Measurements from ENCODE around the gene ATP5F1B.

ATP5F1B gene

GRCh38 chr12:56604355-56604754 lies 41.4 kb downstream of the ATP5F1B start:
- Histone ChIP-seq H3K4me1 (no peaks in the 10 kb centered on the region), H3K27ac (no peak overlapping the region), H3K79me2 (no peaks in the 10 kb centered on the region), H2AFZ (no peak overlapping the region), H3K4me3 (ENCODE audit: low read depth, low read length) (no peak overlapping the region), H3K27me3 (ENCODE audit: control insufficient read depth, insufficient read depth, low read length) (no peaks in the 10 kb centered on the region), H3K36me3 (ENCODE audit: control insufficient read depth, insufficient read depth, low read length) (no peaks in the 10 kb centered on the region), H3K9me3 (ENCODE audit: control insufficient read depth, low read length) (no peaks in the 10 kb centered on the region), H3K4me2 (ENCODE audit: low read length) (no peak overlapping the region), H3K9ac (no peak overlapping the region)
- TF ChIP-seq CTCF (IDR thresholded peaks at IDR 0.05) = no peak

- Histone ChIP-seq H3K27me3 (ENCODE audit: control insufficient read depth, insufficient read depth, low read length) (no peaks in the 10 kb centered on the region), H3K27ac (no peak overlapping the region), H2AFZ (no peak overlapping the region), H3K4me2 (ENCODE audit: low read length) (no peak overlapping the region), H3K79me2 (no peaks in the 10 kb centered on the region), H3K9me3 (ENCODE audit: control insufficient read depth, low read length) (no peaks in the 10 kb centered on the region), H3K36me3 (ENCODE audit: control insufficient read depth, insufficient read depth, low read length) (no peaks in the 10 kb centered on the region), H3K4me3 (ENCODE audit: low read depth, low read length) (no peak overlapping the region), H3K9ac (no peak overlapping the region), H3K4me1 (no peaks in the 10 kb centered on the region)
- TF ChIP-seq CTCF (IDR thresholded peaks at IDR 0.05) = no peak
These were observed 43.5 kb downstream of the ATP5F1B start for GRCh38 chr12:56602239-56602638.

GRCh38 chr12:56601503-56601902 lies 44.3 kb downstream of the ATP5F1B start:
- Histone ChIP-seq H3K4me3 (ENCODE audit: low read depth, low read length) (no peak overlapping the region), H3K36me3 (ENCODE audit: control insufficient read depth, insufficient read depth, low read length) (no peaks in the 10 kb centered on the region), H2AFZ (no peak overlapping the region), H3K27ac (no peak overlapping the region), H3K4me1 (no peaks in the 10 kb centered on the region), H3K79me2 (no peaks in the 10 kb centered on the region), H3K27me3 (ENCODE audit: control insufficient read depth, insufficient read depth, low read length) (no peaks in the 10 kb centered on the region), H3K4me2 (ENCODE audit: low read length) (no peak overlapping the region), H3K9ac (no peak overlapping the region), H3K9me3 (ENCODE audit: control insufficient read depth, low read length) (no peaks in the 10 kb centered on the region)
- no peak for TF ChIP-seq CTCF (IDR thresholded peaks at IDR 0.05)

GRCh38 chr12:56600753-56601152 lies 45.0 kb downstream of the ATP5F1B start:
- no peak overlapping the region for H3K9ac ChIP-seq
- no peaks in the 10 kb centered on the region for H3K4me1 ChIP-seq
- no peaks in the 10 kb centered on the region for H3K27me3 ChIP-seq (ENCODE audit: control insufficient read depth, insufficient read depth, low read length)
- H2AFZ ChIP-seq = no peak overlapping the region
- H3K9me3 ChIP-seq (ENCODE audit: control insufficient read depth, low read length) = no peaks in the 10 kb centered on the region
- no peaks in the 10 kb centered on the region for H3K36me3 ChIP-seq (ENCODE audit: control insufficient read depth, insufficient read depth, low read length)
- no peak overlapping the region for H3K27ac ChIP-seq
- no peak overlapping the region for H3K4me2 ChIP-seq (ENCODE audit: low read length)
- no peak overlapping the region for H3K4me3 ChIP-seq (ENCODE audit: low read depth, low read length)
- no peak for TF ChIP-seq CTCF (IDR thresholded peaks at IDR 0.05)
- no peaks in the 10 kb centered on the region for H3K79me2 ChIP-seq

GRCh38 chr12:56599797-56600196 lies 46.0 kb downstream of the ATP5F1B start:
- Histone ChIP-seq H3K9ac (no peak overlapping the region), H3K4me3 (ENCODE audit: low read depth, low read length) (no peak overlapping the region), H3K27ac (no peak overlapping the region), H3K79me2 (no peaks in the 10 kb centered on the region), H2AFZ (no peak overlapping the region), H3K36me3 (ENCODE audit: control insufficient read depth, insufficient read depth, low read length) (no peaks in the 10 kb centered on the region), H3K4me2 (ENCODE audit: low read length) (no peak overlapping the region), H3K27me3 (ENCODE audit: control insufficient read depth, insufficient read depth, low read length) (no peaks in the 10 kb centered on the region), H3K9me3 (ENCODE audit: control insufficient read depth, low read length) (no peaks in the 10 kb centered on the region), H3K4me1 (no peaks in the 10 kb centered on the region)
- no peak for TF ChIP-seq CTCF (IDR thresholded peaks at IDR 0.05)

Measured in parathyroid adenoma (tissue), 2 donors.